ENCODE measurements around the gene SYNGAP1.

GRCh38 chr6:33373960-33374910, 45.6 kb upstream of the SYNGAP1 start:
- TF ChIP-seq CTCF (conservative IDR thresholded peaks at IDR 0.05; ENCODE audit: low read depth, low read length) = no peak
- no peak for TF ChIP-seq EZH2 (IDR thresholded peaks at IDR 0.05; ENCODE audit: borderline replicate concordance, low read depth, low read length, poor library complexity, severe bottlenecking)

Data from A673 (cell line).